ENCODE data around the gene KRT71. TPM values are rescaled to one million over a fixed set of nuclear protein-coding genes. Genes with fewer than 3 reads are reported as not detected.

KRT71 gene
- total RNA-seq, 1 experiment from 2014 or later = not detected

GRCh38 chr12:52529846-52530245, 23.1 kb downstream of the KRT71 start:
- Histone ChIP-seq H3K4me1 (ENCODE audit: insufficient read depth, low read length) (no peaks in the 10 kb centered on the region), H3K9ac (ENCODE audit: low read length) (no peak overlapping the region), H3K4me3 (ENCODE audit: low read length) (no peak overlapping the region), H3K36me3 (ENCODE audit: low read depth, low read length) (no peaks in the 10 kb centered on the region), H3K27me3 (ENCODE audit: low read length) (no peaks in the 10 kb centered on the region), H3K79me2 (ENCODE audit: low read length) (no peaks in the 10 kb centered on the region), H4K20me1 (ENCODE audit: low read length) (no peaks in the 10 kb centered on the region), H3K9me2 (replicated peaks; ENCODE audit: low read length) (no peaks in the 10 kb centered on the region), H3F3A (ENCODE audit: low read length, unreplicated experiment) (no peaks in the 10 kb centered on the region), H3K4me2 (ENCODE audit: low read length) (no peak overlapping the region), H3K27ac (ENCODE audit: low read length) (no peak overlapping the region), H2AFZ (ENCODE audit: low read length) (no peak overlapping the region), H3K9me3 (ENCODE audit: low read length) (no peaks in the 10 kb centered on the region)
- BruUV-seq (replicated peaks) = no TSS peak
- TF ChIP-seq EZH2 (IDR thresholded peaks at IDR 0.05; ENCODE audit: low read length, unreplicated experiment) = no peak
- TF ChIP-seq, protein P1, sequence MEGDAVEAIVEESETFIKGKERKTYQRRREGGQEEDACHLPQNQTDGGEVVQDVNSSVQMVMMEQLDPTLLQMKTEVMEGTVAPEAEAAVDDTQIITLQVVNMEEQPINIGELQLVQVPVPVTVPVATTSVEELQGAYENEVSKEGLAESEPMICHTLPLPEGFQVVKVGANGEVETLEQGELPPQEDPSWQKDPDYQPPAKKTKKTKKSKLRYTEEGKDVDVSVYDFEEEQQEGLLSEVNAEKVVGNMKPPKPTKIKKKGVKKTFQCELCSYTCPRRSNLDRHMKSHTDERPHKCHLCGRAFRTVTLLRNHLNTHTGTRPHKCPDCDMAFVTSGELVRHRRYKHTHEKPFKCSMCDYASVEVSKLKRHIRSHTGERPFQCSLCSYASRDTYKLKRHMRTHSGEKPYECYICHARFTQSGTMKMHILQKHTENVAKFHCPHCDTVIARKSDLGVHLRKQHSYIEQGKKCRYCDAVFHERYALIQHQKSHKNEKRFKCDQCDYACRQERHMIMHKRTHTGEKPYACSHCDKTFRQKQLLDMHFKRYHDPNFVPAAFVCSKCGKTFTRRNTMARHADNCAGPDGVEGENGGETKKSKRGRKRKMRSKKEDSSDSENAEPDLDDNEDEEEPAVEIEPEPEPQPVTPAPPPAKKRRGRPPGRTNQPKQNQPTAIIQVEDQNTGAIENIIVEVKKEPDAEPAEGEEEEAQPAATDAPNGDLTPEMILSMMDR (conservative IDR thresholded peaks at IDR 0.05; ENCODE audit: low read depth, low read length) = no peak
- TF ChIP-seq EZH2phosphoT487 (IDR thresholded peaks at IDR 0.05; ENCODE audit: borderline replicate concordance, low read length) = no peak
- intact Hi-C loops (cut with micrococcal nuclease) = no loop called here
- ChIA-PET POLR2A (ENCODE audit: unreplicated experiment) (no interaction called here), CTCF (no interaction called here)
- ATAC-seq (no peak), DNase-seq (no peak)

GRCh38 chr12:52529417-52529816, 23.5 kb downstream of the KRT71 start:
- CTCF ChIA-PET = no interaction called here

GRCh38 chr12:52528641-52529143, 24.3 kb downstream of the KRT71 start:
- H2AFZ ChIP-seq (ENCODE audit: low read length) = no peak overlapping the region
- H3F3A ChIP-seq (ENCODE audit: low read length, unreplicated experiment) = no peaks in the 10 kb centered on the region
- ChIA-PET POLR2A (ENCODE audit: unreplicated experiment) (no interaction called here), CTCF (no interaction called here)
- no peaks in the 10 kb centered on the region for H4K20me1 ChIP-seq (ENCODE audit: low read length)
- H3K79me2 ChIP-seq (ENCODE audit: low read length) = no peaks in the 10 kb centered on the region
- no peak for TF ChIP-seq EZH2 (IDR thresholded peaks at IDR 0.05; ENCODE audit: low read length, unreplicated experiment)
- TF ChIP-seq, protein P1 (conservative IDR thresholded peaks at IDR 0.05; ENCODE audit: low read depth, low read length) = no peak
- TF ChIP-seq EZH2phosphoT487 (IDR thresholded peaks at IDR 0.05; ENCODE audit: borderline replicate concordance, low read length) = no peak
- no peaks in the 10 kb centered on the region for H3K4me1 ChIP-seq (ENCODE audit: insufficient read depth, low read length)
- ATAC-seq (no peak), DNase-seq (no peak)
- H3K36me3 ChIP-seq (ENCODE audit: low read depth, low read length) = no peaks in the 10 kb centered on the region
- intact Hi-C loops (cut with micrococcal nuclease) = no loop called here
- H3K4me3 ChIP-seq (ENCODE audit: low read length) = no peak overlapping the region
- H3K9me2 ChIP-seq (replicated peaks; ENCODE audit: low read length) = no peaks in the 10 kb centered on the region
- H3K27me3 ChIP-seq (ENCODE audit: low read length) = no peaks in the 10 kb centered on the region
- H3K27ac ChIP-seq (ENCODE audit: low read length) = no peak overlapping the region
- H3K9ac ChIP-seq (ENCODE audit: low read length) = no peak overlapping the region
- H3K4me2 ChIP-seq (ENCODE audit: low read length) = no peak overlapping the region
- H3K9me3 ChIP-seq (ENCODE audit: low read length) = no peaks in the 10 kb centered on the region
- BruUV-seq (replicated peaks) = no TSS peak

More at GRCh38 chr12:52529417-52529816, 23.5 kb downstream of the KRT71 start:
- Histone ChIP-seq H3K4me3 (ENCODE audit: low read length) (no peak overlapping the region), H3K9me2 (replicated peaks; ENCODE audit: low read length) (no peaks in the 10 kb centered on the region), H3F3A (ENCODE audit: low read length, unreplicated experiment) (no peaks in the 10 kb centered on the region), H3K79me2 (ENCODE audit: low read length) (no peaks in the 10 kb centered on the region), H3K27me3 (ENCODE audit: low read length) (no peaks in the 10 kb centered on the region), H3K36me3 (ENCODE audit: low read depth, low read length) (no peaks in the 10 kb centered on the region), H3K9me3 (ENCODE audit: low read length) (no peaks in the 10 kb centered on the region), H3K27ac (ENCODE audit: low read length) (no peak overlapping the region), H3K4me1 (ENCODE audit: insufficient read depth, low read length) (no peaks in the 10 kb centered on the region), H3K4me2 (ENCODE audit: low read length) (no peak overlapping the region), H4K20me1 (ENCODE audit: low read length) (no peaks in the 10 kb centered on the region), H2AFZ (ENCODE audit: low read length) (no peak overlapping the region), H3K9ac (ENCODE audit: low read length) (no peak overlapping the region)
- intact Hi-C loops (cut with micrococcal nuclease) = no loop called here
- DNase-seq (no peak), ATAC-seq (no peak)
- BruUV-seq (replicated peaks) = no TSS peak
- TF ChIP-seq, protein P1 (conservative IDR thresholded peaks at IDR 0.05; ENCODE audit: low read depth, low read length) = no peak
- TF ChIP-seq EZH2 (IDR thresholded peaks at IDR 0.05; ENCODE audit: low read length, unreplicated experiment) (no peak), EZH2phosphoT487 (IDR thresholded peaks at IDR 0.05; ENCODE audit: borderline replicate concordance, low read length) (no peak)
- POLR2A ChIA-PET (ENCODE audit: unreplicated experiment) = no interaction called here
